Left forelimb (tissue), 1 donor: Measurements from ENCODE around the gene ROBO4.

Experiments
- DNase-seq: peaks from one replicate; pipeline ENCODE4 v3.0.0-alpha.2; 2018; ENCODE audit warnings: low spot score

The ROBO4 gene

GRCh38 chr11:124918950-124919349 is 21.3 kb upstream of the ROBO4 start, which contains the start of gene HEPN1:
Gene HEPN1 (plus strand): TSS chr11:124919250.
- DNase-seq = no peak

- DNase-seq = no peak
Observed at GRCh38 chr11:124917115-124917637, 19.5 kb upstream of the ROBO4 start.

GRCh38 chr11:124916370-124916710 is 18.7 kb upstream of the ROBO4 start:
- no peak for DNase-seq

- no peak for DNase-seq
Observed at GRCh38 chr11:124915541-124916369, 18.1 kb upstream of the ROBO4 start.

- no peak for DNase-seq
Observed at GRCh38 chr11:124902616-124903015, 5.0 kb upstream of the ROBO4 start.

GRCh38 chr11:124900464-124900863 is 2.8 kb upstream of the ROBO4 start:
- DNase-seq = peak; percentile 37

GRCh38 chr11:124899383-124900145 is 1.9 kb upstream of the ROBO4 start:
- DNase-seq = peak; percentile 42

- peak; percentile 78 for DNase-seq
Observed at GRCh38 chr11:124898711-124899110, 1.0 kb upstream of the ROBO4 start.

GRCh38 chr11:124898263-124898680 is 607 bp upstream of the ROBO4 start:
- peak; percentile 49 for DNase-seq

GRCh38 chr11:124896821-124897391 is 759 bp downstream of the ROBO4 start:
- peak; percentile 72 for DNase-seq

GRCh38 chr11:124896071-124896750 is 1.5 kb downstream of the ROBO4 start:
- peak; percentile 57 for DNase-seq

GRCh38 chr11:124895471-124895971 is 2.1 kb downstream of the ROBO4 start:
- DNase-seq = no peak

GRCh38 chr11:124894606-124895430 is 2.8 kb downstream of the ROBO4 start:
- DNase-seq = no peak

GRCh38 chr11:124893781-124894401 is 3.8 kb downstream of the ROBO4 start:
- no peak for DNase-seq

GRCh38 chr11:124892750-124893454 is 4.8 kb downstream of the ROBO4 start:
- DNase-seq = no peak

GRCh38 chr11:124892146-124892545 is 5.5 kb downstream of the ROBO4 start:
- DNase-seq = peak; percentile 54

- DNase-seq = no peak
Observed at GRCh38 chr11:124891373-124891861, 6.2 kb downstream of the ROBO4 start.

- DNase-seq = peak; percentile 52
Observed at GRCh38 chr11:124890683-124891372, 6.8 kb downstream of the ROBO4 start.

- DNase-seq = no peak
Observed at GRCh38 chr11:124890151-124890550, 7.5 kb downstream of the ROBO4 start.
